Measurements from ENCODE around the gene MEIOSIN.
"Not testable (repeated sequence)": the region's sequence is repeated elsewhere in the genome, so short reads cannot be mapped to it uniquely, and the experiment has no call there.

MEIOSIN gene

GRCh38 chr19:45747513-45747912 is 14.3 kb downstream of the MEIOSIN start:
- no peak overlapping the region for H3K4me3 ChIP-seq (replicated peaks; ENCODE audit: low read depth, low read length)
- no peak for DNase-seq (ENCODE audit: low read depth)
- no peak for TF ChIP-seq CTCF (IDR thresholded peaks at IDR 0.05; ENCODE audit: low read length, missing control alignments)

DNA sequence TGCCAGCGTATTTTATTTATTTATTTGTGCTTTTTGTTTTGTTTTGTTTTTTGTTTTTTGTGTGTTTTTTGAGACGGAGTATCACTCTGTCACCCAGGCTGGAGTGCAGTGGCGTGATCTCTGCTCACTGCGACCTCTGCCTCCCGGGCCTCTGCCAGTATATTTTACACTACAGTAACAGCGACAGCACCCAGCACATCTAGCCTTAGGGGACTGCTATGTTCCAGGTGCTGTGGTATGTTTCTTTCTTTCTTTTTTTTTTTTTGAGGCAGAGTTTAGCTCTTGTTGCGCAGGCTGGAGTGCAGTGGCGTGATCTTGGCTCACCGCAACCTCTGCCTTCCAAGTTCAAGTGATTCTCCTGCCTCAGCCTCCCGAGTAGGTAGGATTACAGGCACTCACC is 18.2 kb downstream of the MEIOSIN start:
- not testable (repeated sequence) for H3K4me3 ChIP-seq (replicated peaks; ENCODE audit: low read depth, low read length)

GRCh38 chr19:45752639-45753038 is 19.4 kb downstream of the MEIOSIN start:
- DNase-seq (ENCODE audit: low read depth): no peak
- TF ChIP-seq CTCF (IDR thresholded peaks at IDR 0.05; ENCODE audit: low read length, missing control alignments): no peak
- H3K4me3 ChIP-seq (replicated peaks; ENCODE audit: low read depth, low read length): no peak overlapping the region

More for the DNA sequence above, 18.2 kb downstream of the MEIOSIN start:
- not testable (repeated sequence) for DNase-seq (ENCODE audit: low read depth)

DNA sequence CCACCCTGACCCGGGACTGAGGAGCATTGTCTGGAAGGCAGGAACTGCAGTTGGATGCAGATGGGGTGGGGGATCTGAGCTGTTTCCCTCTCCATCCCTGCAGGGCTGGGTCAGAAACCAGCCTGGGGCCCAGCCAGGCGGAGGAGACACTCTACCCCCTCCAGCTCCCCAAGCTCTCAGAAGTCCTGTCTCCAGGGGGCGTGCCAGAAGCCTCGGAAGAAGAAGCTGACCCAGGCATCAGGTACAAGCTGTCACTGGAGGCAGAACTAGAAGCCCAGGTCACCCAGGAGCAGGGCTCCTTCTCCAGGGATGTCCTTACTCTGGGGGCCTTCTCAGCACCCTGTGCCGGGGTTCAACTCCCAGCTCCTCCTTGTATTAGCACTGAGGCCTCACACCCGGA is 20.3 kb downstream of the MEIOSIN start:
- no peak for TF ChIP-seq CTCF (IDR thresholded peaks at IDR 0.05; ENCODE audit: low read length, missing control alignments)
- DNase-seq (ENCODE audit: low read depth): no peak
- H3K4me3 ChIP-seq (replicated peaks; ENCODE audit: low read depth, low read length): no peak overlapping the region

GRCh38 chr19:45754323-45754722 is 21.1 kb downstream of the MEIOSIN start:
- H3K4me3 ChIP-seq (replicated peaks; ENCODE audit: low read depth, low read length): no peak overlapping the region
- TF ChIP-seq CTCF (IDR thresholded peaks at IDR 0.05; ENCODE audit: low read length, missing control alignments): no peak
- DNase-seq (ENCODE audit: low read depth): no peak

GRCh38 chr19:45757695-45758094 is 24.5 kb downstream of the MEIOSIN start:
- DNase-seq (ENCODE audit: low read depth): no peak
- no peak overlapping the region for H3K4me3 ChIP-seq (replicated peaks; ENCODE audit: low read depth, low read length)

DNA sequence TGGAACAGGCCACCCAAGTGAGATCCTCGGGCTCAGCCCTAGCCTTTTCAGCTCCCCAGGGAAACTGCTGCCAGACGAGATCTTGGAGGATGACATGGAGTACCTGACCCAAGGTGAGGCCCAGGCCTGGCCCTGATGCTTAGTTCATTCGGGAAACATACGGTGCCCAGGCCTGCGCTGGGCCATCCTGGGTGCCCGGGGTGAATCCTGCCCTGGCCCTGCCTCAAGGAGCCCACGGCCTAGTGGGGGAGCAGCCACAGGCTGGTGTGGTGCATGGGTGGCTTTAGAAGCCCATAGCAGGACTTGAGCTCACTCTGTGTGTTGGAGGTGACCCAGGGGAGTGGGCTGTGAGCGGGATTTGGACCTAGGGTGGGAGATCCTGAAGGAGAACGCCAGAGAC is 25.7 kb downstream of the MEIOSIN start:
- TF ChIP-seq CTCF (IDR thresholded peaks at IDR 0.05; ENCODE audit: low read length, missing control alignments): no peak
- no peak for DNase-seq (ENCODE audit: low read depth)

More at GRCh38 chr19:45757695-45758094, 24.5 kb downstream of the MEIOSIN start:
- no peak for TF ChIP-seq CTCF (IDR thresholded peaks at IDR 0.05; ENCODE audit: low read length, missing control alignments)

More for the DNA sequence above, 25.7 kb downstream of the MEIOSIN start:
- H3K4me3 ChIP-seq (replicated peaks; ENCODE audit: low read depth, low read length): no peak overlapping the region
